Suprapubic skin (tissue), 4 donors: ENCODE data around the gene ATXN7L1. TPM values are rescaled to one million over a fixed set of nuclear protein-coding genes. Genes with fewer than 3 reads are reported as not detected.
A peak's percentile ranks its signal among the peaks of the same experiment; 100 is the strongest.

Experiments used
- DNase-seq, 2 donors: peaks; one replicate each; pipeline ENCODE4 v3.0.0-alpha.2; 2019; ENCODE audit warnings: low spot score in 2 of 2
- H3K27ac ChIP-seq: fragments of 200-600 bp; sonication (generic); one replicate; pipeline ENCODE4 v1.5.1; 2019
- H3K27me3 ChIP-seq: fragments of 200-600 bp; sonication (generic); one replicate; pipeline ENCODE4 v1.5.1; 2019
- H3K36me3 ChIP-seq: fragments of 200-600 bp; sonication (generic); one replicate; pipeline ENCODE4 v1.5.1; 2019
- H3K4me1 ChIP-seq: fragments of 200-600 bp; sonication (generic); one replicate; pipeline ENCODE4 v1.5.1; 2019
- H3K4me3 ChIP-seq: fragments of 200-600 bp; sonication (generic); one replicate; pipeline ENCODE4 v1.5.1; 2019; ENCODE audit warnings: mild to moderate bottlenecking
- H3K9me3 ChIP-seq: fragments of 200-600 bp; sonication (generic); one replicate; pipeline ENCODE4 v1.5.1; 2019
- EP300 ChIP-seq: sonication (generic); formaldehyde crosslinking; IDR thresholded peaks from one replicate; pipeline ENCODE4 v1.6.1; 2017; ENCODE audit warnings: antibody characterized with exemption
- POLR2A ChIP-seq, 2 donors: fragments of 450-650 bp; IDR thresholded peaks; one replicate each; pipeline ENCODE4 v1.6.1; 2017; ENCODE audit warnings: antibody characterized with exemption in 2 of 2, mild to moderate bottlenecking in 2 of 2, moderate library complexity in 2 of 2
- POLR2AphosphoS5 ChIP-seq, 3 donors: sonication (generic); formaldehyde crosslinking; IDR thresholded peaks; one replicate each; pipeline ENCODE4 v1.6.1; 2017; ENCODE audit warnings: antibody characterized with exemption in 3 of 3
- WGBS: methylation state at CpG from one replicate; pipeline ENCODE4 v1.1.5; 2018; 5-methylcytosine and 5-hydroxymethylcytosine counted together
- total RNA-seq, 4 donors: library from RNA; depleted of rRNA; stranded (reverse); fragments of >200 nt; gene quantifications; one replicate each; pipeline ENCODE4 v1.1.0, GENCODE V29; 2016
- TF ChIP-seq, protein P1 (sequence below), 2 donors: fragments of 200-600 bp in 1 of 2; fragments of 450-650 bp in 1 of 2; sonication (generic) in 1 of 2; IDR thresholded peaks; one replicate each; pipeline ENCODE4 v1.5.1; 2016 to 2019; ENCODE audit warnings: antibody characterized with exemption in 2 of 2, mild to moderate bottlenecking in 1 of 2, moderate library complexity in 1 of 2

ATXN7L1 gene
- total RNA-seq, 4 donors from 2014 or later: 14.8 to 35.6 (median 17.3) TPM

DNA sequence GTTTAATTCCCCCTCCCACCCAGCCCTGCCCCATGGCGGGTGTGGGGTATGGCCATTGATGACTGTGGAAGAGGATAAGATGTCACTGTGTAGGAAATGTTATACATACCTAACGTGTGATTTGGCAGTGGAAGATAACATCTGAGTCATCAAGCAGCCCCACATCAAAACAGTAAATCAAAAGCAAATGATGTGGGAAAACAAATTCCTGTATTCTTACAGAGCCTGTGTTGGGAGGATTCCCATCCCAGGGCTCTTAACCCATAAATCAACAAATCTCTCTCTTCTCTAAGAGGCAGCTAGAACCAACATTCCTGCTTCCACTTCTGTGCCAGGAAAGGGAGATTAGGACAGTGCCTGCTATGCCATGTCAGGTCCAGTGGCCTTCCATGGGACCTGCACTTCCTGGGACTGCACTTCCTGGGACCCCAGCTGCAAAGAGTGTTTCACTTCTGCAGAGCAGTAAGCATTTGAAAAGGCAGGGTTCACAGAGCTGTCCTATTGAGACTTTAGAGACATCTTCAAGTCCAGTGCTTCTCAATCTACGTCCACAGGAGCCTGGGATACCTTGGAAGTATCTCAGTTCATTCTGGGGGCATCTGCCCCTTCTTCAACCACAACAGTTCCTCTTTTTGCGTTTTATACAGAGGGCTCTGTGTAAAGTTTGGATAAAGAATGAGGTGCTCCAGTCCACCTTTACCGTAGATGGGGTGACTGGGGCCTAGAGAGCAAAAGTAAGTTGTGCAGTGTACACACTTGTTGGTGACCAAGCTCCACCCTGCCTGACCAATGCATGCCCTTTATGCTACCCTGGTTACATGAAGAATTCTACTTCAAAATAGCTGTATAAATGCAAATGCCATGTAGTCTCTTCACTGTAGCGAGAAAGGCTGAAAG lies 45.7 kb downstream of the ATXN7L1 start:
- H3K27me3 ChIP-seq: no peaks in the 10 kb centered on the region
- no peak overlapping the region for H3K27ac ChIP-seq
- H3K36me3 ChIP-seq: no peaks in the 10 kb centered on the region
- H3K4me1 ChIP-seq: peaks cover 25% of the 10 kb centered on the region
- no peaks in the 10 kb centered on the region for H3K9me3 ChIP-seq
- DNase-seq: no peak
- no peak for TF ChIP-seq POLR2A (IDR thresholded peaks at IDR 0.05)
- TF ChIP-seq POLR2AphosphoS5 (IDR thresholded peaks at IDR 0.05): no peak
- no peak for TF ChIP-seq EP300
- TF ChIP-seq, protein P1, sequence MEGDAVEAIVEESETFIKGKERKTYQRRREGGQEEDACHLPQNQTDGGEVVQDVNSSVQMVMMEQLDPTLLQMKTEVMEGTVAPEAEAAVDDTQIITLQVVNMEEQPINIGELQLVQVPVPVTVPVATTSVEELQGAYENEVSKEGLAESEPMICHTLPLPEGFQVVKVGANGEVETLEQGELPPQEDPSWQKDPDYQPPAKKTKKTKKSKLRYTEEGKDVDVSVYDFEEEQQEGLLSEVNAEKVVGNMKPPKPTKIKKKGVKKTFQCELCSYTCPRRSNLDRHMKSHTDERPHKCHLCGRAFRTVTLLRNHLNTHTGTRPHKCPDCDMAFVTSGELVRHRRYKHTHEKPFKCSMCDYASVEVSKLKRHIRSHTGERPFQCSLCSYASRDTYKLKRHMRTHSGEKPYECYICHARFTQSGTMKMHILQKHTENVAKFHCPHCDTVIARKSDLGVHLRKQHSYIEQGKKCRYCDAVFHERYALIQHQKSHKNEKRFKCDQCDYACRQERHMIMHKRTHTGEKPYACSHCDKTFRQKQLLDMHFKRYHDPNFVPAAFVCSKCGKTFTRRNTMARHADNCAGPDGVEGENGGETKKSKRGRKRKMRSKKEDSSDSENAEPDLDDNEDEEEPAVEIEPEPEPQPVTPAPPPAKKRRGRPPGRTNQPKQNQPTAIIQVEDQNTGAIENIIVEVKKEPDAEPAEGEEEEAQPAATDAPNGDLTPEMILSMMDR (IDR thresholded peaks at IDR 0.05): no peak
- no peak overlapping the region for H3K4me3 ChIP-seq
- 49% methylated on average over 6 of the region's 6 CpGs for whole genome bisulfite sequencing

DNA sequence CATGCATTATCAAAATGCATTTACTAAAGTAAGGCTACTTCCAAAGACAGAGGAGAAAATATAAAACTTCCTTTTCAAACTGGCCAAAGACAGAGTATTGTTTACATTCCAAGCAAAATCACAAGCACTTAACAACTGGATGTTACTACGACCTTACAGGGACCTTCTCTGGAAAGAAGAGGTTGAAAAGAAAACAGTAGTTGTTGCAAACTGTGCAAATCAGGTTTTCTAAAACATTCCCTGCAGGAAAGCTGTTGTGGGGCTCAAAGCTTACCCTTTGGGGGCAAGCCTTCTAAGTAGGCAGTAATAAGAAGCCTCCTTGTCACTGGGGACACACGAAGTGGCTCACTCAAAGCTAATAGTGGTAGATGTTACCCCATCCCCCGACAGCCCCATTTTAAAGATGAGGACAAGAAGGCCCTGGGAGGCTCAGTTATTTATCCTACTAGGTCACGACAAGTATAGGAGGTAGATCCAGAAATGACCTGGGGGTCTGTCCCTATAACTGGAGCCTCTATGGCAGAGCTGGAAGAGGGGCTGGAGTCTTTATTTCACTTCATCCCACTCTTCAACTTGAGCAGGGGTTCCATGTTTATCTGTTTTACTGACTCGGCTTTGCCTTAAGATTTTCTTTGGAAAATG lies 46.6 kb downstream of the ATXN7L1 start:
- H3K9me3 ChIP-seq: no peaks in the 10 kb centered on the region
- no peaks in the 10 kb centered on the region for H3K27me3 ChIP-seq
- no peak overlapping the region for H3K27ac ChIP-seq
- peaks cover 25% of the 10 kb centered on the region for H3K4me1 ChIP-seq
- TF ChIP-seq, protein P1 (IDR thresholded peaks at IDR 0.05): no peak
- TF ChIP-seq POLR2A (IDR thresholded peaks at IDR 0.05) (no peak), EP300 (no peak), POLR2AphosphoS5 (IDR thresholded peaks at IDR 0.05) (no peak)
- 87% methylated on average over 5 of the region's 5 CpGs for WGBS
- no peak overlapping the region for H3K4me3 ChIP-seq
- H3K36me3 ChIP-seq: no peaks in the 10 kb centered on the region
- no peak for DNase-seq

DNA sequence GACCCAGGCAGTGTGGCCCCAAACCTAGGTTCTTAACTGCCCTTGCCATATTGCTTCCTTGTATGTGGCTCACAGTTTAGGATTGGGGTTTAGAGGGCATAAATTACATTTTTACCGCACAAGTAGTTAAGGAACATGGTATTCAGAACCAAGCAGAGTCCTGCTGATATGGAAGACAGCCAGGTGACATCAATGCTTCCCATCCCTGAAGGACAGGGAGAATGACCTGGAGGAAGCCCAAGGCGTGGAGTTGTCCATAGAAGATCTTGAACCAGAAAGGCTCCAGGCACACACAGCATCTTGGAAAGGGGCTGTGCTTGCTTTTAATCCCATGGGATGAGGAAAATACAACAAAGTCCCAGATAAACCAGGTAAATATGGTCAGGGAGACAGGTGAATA lies 48.3 kb downstream of the ATXN7L1 start:
- H3K27me3 ChIP-seq: no peaks in the 10 kb centered on the region
- 98% methylated on average over 2 of the region's 2 CpGs for WGBS
- no peak overlapping the region for H3K27ac ChIP-seq
- no peaks in the 10 kb centered on the region for H3K9me3 ChIP-seq
- no peak for DNase-seq
- peaks cover 25% of the 10 kb centered on the region for H3K4me1 ChIP-seq
- H3K4me3 ChIP-seq: no peak overlapping the region
- no peaks in the 10 kb centered on the region for H3K36me3 ChIP-seq
- TF ChIP-seq POLR2A (IDR thresholded peaks at IDR 0.05): no peak
- TF ChIP-seq EP300: no peak
- TF ChIP-seq POLR2AphosphoS5 (IDR thresholded peaks at IDR 0.05): no peak
- TF ChIP-seq, protein P1 (IDR thresholded peaks at IDR 0.05): no peak

DNA sequence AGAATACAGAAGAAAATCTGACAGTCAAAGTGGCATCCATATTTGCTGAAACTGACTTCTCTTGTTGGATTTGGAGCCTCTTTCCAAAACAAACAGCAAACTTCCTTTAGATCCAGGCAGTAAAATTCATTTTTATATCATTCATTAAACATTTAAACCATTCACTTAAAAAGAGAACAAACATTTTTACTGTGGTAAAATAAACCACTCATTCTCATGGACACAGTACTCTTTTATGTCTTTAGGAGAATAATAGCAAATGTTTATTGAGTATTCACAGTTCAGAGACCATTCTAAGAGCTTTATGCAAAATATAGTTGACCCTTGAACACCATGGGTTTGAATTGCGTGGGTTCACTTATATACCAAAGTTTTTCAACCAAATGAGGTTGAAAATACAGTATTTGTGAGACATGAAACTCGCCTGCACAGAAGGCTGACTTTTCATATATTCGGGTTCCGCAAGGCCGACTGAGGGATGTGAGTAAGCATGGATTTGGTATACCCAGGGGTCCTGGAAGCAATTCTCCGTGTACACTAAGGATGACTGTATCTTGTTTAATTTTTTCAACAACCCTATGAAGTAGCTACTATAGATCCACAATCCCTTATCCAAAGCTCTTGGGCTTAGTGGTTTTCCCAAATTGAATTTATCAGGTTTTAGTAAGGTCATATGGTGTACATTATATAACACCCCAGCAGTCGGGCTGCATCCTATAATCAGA lies 49.1 kb downstream of the ATXN7L1 start:
- 93% methylated on average over 7 of the region's 7 CpGs for WGBS
- Histone ChIP-seq H3K4me1 (peaks cover 25% of the 10 kb centered on the region), H3K27me3 (no peaks in the 10 kb centered on the region), H3K9me3 (no peaks in the 10 kb centered on the region), H3K36me3 (no peaks in the 10 kb centered on the region), H3K27ac (no peak overlapping the region), H3K4me3 (no peak overlapping the region)
- TF ChIP-seq POLR2AphosphoS5 (IDR thresholded peaks at IDR 0.05): no peak
- no peak for TF ChIP-seq EP300
- DNase-seq: no peak

DNA sequence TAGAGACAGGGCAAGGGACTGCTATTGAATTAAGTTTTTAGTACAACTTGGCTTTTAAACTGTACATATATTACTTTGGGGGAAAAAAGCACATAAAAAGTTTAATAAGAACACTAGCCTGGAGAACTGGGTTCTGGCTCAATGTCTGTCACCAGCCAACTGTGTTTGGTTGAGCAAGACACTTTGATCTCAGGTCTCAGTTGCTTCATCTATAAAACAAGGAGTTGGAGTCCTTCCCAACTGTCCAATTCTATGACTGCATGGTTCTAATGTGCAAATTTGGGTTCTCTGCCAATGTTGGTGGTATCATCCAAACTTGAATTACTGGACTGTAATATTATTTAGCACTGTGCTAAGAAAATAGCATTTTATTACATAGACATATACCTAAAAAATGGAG lies 50.3 kb downstream of the ATXN7L1 start:
- Histone ChIP-seq H3K27me3 (no peaks in the 10 kb centered on the region), H3K4me3 (no peak overlapping the region), H3K36me3 (no peaks in the 10 kb centered on the region), H3K27ac (no peak overlapping the region), H3K9me3 (no peaks in the 10 kb centered on the region), H3K4me1 (peaks cover 18% of the 10 kb centered on the region)
- peak in 1 of 3 donors; percentile 62 for TF ChIP-seq POLR2AphosphoS5 (IDR thresholded peaks at IDR 0.05)
- TF ChIP-seq EP300: no peak
- DNase-seq: no peak

DNA sequence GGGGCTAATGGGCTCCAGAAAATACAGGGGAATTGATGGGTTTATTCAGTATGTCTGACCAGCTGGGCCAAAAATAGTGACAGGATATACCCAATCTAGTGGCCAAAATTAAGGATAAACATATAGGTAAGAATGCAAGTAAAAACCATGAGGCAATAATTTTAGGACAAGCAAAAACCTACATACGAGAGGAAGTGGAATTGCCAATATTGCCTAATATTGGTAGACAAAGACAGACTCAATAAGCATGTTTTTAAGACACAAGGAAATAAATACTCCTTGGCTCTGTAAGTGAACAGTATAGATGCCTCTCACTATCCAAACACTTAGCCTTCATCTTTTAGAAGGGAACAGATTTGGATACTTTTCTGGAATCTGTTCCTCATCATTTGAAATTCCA lies 51.0 kb downstream of the ATXN7L1 start:
- Histone ChIP-seq H3K9me3 (no peaks in the 10 kb centered on the region), H3K4me3 (no peak overlapping the region), H3K27me3 (no peaks in the 10 kb centered on the region), H3K36me3 (no peaks in the 10 kb centered on the region), H3K4me1 (peaks cover 11% of the 10 kb centered on the region), H3K27ac (no peak overlapping the region)
- TF ChIP-seq POLR2AphosphoS5 (IDR thresholded peaks at IDR 0.05) (no peak), POLR2A (IDR thresholded peaks at IDR 0.05) (no peak), EP300 (no peak)
- TF ChIP-seq, protein P1 (IDR thresholded peaks at IDR 0.05): no peak
- 89% methylated on average over 1 of the region's 1 CpG for WGBS
- DNase-seq: no peak
